HepG2 (cell line): ENCODE data around the gene SCAF11.

ENCODE experiments used
- CTCF ChIP-seq: sonication (generic); formaldehyde crosslinking; IDR thresholded peaks from 2 replicates; pipeline ENCODE4 v1.5.0; 2020; ENCODE audit warnings: mild to moderate bottlenecking, missing genetic modification reagents, moderate library complexity
- MZF1 ChIP-seq: sonication (generic); formaldehyde crosslinking; IDR thresholded peaks from 2 replicates; pipeline ENCODE4 v1.8.1; 2023; ENCODE audit warnings: mild to moderate bottlenecking, missing genetic modification reagents, borderline replicate concordance
- REST ChIP-seq, 2 experiments: IDR thresholded peaks; 2 replicates each; pipeline ENCODE4 v1.6.1; 2011 to 2012; ENCODE audit warnings: low read length in 2 of 2, borderline replicate concordance in 1 of 2, low read depth in 1 of 2, mild to moderate bottlenecking in 1 of 2, moderate library complexity in 1 of 2
- SMC3 ChIP-seq: IDR thresholded peaks from 2 replicates; pipeline ENCODE4 v1.6.1; 2011; ENCODE audit warnings: low read length, improper control_type of control experiment
- TCF7L2 ChIP-seq: IDR thresholded peaks from 2 replicates; pipeline ENCODE4 v1.6.1; 2011; ENCODE audit warnings: mild to moderate bottlenecking, low read depth, low read length, moderate library complexity
- ZBED4 ChIP-seq: sonication (generic); formaldehyde crosslinking; IDR thresholded peaks from 2 replicates; pipeline ENCODE4 v1.4.0; 2020; ENCODE audit warnings: missing genetic modification reagents, borderline replicate concordance
- ZNF337 ChIP-seq: sonication (generic); formaldehyde crosslinking; IDR thresholded peaks from 2 replicates; pipeline ENCODE4 v1.5.1; 2020; ENCODE audit warnings: missing genetic modification reagents, low read depth, mild to moderate bottlenecking, borderline replicate concordance
- ZZZ3 ChIP-seq: sonication (generic); formaldehyde crosslinking; IDR thresholded peaks from 2 replicates; pipeline ENCODE4 v1.4.0; 2020; ENCODE audit warnings: missing genetic modification reagents, mild to moderate bottlenecking, borderline replicate concordance

GRCh38 chr12:45946435-45946834, 43.9 kb downstream of the SCAF11 start:
- no peak for TF ChIP-seq MZF1 (CRISPR knock-in tag)
- no peak for TF ChIP-seq ZBED4 (CRISPR knock-in tag)
- no peak for TF ChIP-seq CTCF
- no peak for TF ChIP-seq REST (IDR thresholded peaks at IDR 0.05; ENCODE audit: borderline replicate concordance in 1 of 2, low read depth in 1 of 2, low read length in 2 of 2)
- no peak for TF ChIP-seq ZZZ3 (CRISPR knock-in tag)
- TF ChIP-seq ZNF337 (CRISPR knock-in tag) = no peak
- no peak for TF ChIP-seq TCF7L2
- no peak for TF ChIP-seq SMC3
